AG09319 (cell line): Measurements from ENCODE around the gene CNTNAP2.

Experiments
- DNase-seq: peaks from one replicate; pipeline ENCODE4 v3.0.0-alpha.2; 2010; ENCODE audit warnings: low read depth; ENCODE audit errors: extremely low read depth
- TF ChIP-seq, protein P1 (sequence below): IDR thresholded peaks from 2 replicates; pipeline ENCODE4 v1.5.1; 2011; ENCODE audit warnings: low read depth, mild to moderate bottlenecking, inconsistent platforms, low read length, moderate library complexity

CNTNAP2 gene

DNA sequence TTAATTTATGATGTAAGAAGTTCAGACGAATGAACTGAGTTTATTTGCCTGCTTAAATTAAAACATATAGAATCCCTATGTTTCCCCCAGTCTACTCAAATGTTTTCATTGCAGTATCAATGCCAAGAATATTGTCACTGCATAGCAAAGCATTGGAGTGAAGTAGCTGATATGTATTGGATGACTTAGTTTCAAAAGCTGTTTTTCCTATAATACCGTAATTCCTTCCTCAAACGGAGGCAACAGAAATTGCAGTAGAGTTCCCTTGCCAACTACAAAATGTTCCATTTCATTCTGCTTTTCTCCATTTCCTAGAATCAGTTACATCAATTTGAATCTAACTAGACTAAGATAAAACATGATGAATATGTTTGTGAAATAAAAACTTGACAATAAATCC is 174.1 kb downstream of the CNTNAP2 start:
- TF ChIP-seq, protein P1, sequence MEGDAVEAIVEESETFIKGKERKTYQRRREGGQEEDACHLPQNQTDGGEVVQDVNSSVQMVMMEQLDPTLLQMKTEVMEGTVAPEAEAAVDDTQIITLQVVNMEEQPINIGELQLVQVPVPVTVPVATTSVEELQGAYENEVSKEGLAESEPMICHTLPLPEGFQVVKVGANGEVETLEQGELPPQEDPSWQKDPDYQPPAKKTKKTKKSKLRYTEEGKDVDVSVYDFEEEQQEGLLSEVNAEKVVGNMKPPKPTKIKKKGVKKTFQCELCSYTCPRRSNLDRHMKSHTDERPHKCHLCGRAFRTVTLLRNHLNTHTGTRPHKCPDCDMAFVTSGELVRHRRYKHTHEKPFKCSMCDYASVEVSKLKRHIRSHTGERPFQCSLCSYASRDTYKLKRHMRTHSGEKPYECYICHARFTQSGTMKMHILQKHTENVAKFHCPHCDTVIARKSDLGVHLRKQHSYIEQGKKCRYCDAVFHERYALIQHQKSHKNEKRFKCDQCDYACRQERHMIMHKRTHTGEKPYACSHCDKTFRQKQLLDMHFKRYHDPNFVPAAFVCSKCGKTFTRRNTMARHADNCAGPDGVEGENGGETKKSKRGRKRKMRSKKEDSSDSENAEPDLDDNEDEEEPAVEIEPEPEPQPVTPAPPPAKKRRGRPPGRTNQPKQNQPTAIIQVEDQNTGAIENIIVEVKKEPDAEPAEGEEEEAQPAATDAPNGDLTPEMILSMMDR, result no peak
- DNase-seq, result no peak

DNA sequence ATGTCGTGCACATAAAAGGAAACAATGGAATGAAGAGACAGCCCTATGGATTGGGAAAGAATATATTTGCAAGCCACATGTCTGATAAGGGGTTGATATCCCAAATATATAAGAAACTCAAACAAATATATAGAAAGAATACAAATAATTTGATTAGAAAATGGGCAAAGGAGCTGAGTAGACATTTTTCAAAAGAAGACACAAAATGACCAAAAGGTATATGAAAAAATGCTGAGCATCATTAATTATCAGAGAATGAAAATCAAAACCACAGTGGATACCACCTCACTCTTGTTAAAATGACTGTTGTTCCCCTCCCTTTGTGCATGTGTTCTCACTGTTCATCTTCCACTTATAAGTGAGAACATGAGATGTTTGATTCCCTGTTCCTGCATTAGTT is 175.3 kb downstream of the CNTNAP2 start:
- TF ChIP-seq, protein P1, result no peak
- no peak for DNase-seq

GRCh38 chr7:146296028-146296427 is 179.4 kb downstream of the CNTNAP2 start:
- no peak for DNase-seq
- TF ChIP-seq, protein P1, result no peak

GRCh38 chr7:146314962-146315361 is 198.4 kb downstream of the CNTNAP2 start:
- no peak for DNase-seq
- TF ChIP-seq, protein P1, result no peak

GRCh38 chr7:146319629-146320028 is 203.0 kb downstream of the CNTNAP2 start:
- TF ChIP-seq, protein P1, result no peak
- no peak for DNase-seq

DNA sequence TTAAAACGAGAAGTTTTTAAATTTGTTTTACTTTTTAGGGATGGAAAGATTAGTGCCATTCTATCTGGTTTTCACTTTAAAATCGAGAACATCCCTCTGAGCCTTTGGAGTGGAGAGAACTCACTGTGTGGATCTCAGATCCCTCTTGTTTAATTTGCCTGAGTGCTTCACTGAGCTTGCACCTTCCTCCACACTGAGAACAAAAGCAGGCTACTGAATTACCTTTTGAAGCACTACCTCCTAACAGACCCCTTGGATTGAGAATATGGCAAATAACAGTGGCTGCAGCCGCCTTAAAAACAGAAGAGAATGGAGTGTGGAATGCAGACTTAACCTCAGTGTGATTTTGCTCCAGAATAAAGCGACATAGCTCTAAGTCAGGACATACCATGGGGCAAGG is 204.7 kb downstream of the CNTNAP2 start:
- TF ChIP-seq, protein P1, result no peak
- DNase-seq, result no peak

- TF ChIP-seq, protein P1, result no peak
- DNase-seq, result no peak
Measured at GRCh38 chr7:146331369-146331768, 214.8 kb downstream of the CNTNAP2 start.
